ENCODE results near the gene OR8A1. TPM values are rescaled to one million over a fixed set of nuclear protein-coding genes. Genes with fewer than 3 reads are reported as not detected.

Gene OR8A1
- total RNA-seq, 1 experiment from 2014 or later: not detected

GRCh38 chr11:124591430-124591829, 21.6 kb downstream of the OR8A1 start:
- intact Hi-C loops (cut with micrococcal nuclease; ENCODE audit: unreplicated experiment): no loop called here

GRCh38 chr11:124592627-124593026, 22.8 kb downstream of the OR8A1 start:
- no TSS peak for BruUV-seq (replicated peaks)
- H3K4me3 ChIP-seq: no peak overlapping the region
- intact Hi-C loops (cut with micrococcal nuclease; ENCODE audit: unreplicated experiment): no loop called here
- no peaks in the 10 kb centered on the region for H3K79me2 ChIP-seq (ENCODE audit: low read depth)
- H4K20me1 ChIP-seq (ENCODE audit: insufficient read depth): no peaks in the 10 kb centered on the region
- no peak overlapping the region for H3K4me2 ChIP-seq
- H3K4me1 ChIP-seq (replicated peaks; ENCODE audit: insufficient read depth): no peaks in the 10 kb centered on the region
- H3K27me3 ChIP-seq (ENCODE audit: insufficient read depth, low read depth): peaks cover 49% of the 10 kb centered on the region
- POLR2A ChIA-PET (ENCODE audit: unreplicated experiment): no interaction called here
- no peaks in the 10 kb centered on the region for H3K36me3 ChIP-seq (ENCODE audit: low read depth)
- no peaks in the 10 kb centered on the region for H3K9me2 ChIP-seq (ENCODE audit: insufficient read depth)
- H3K27ac ChIP-seq: no peak overlapping the region
- H3K9me3 ChIP-seq (ENCODE audit: insufficient read depth, low read depth): no peaks in the 10 kb centered on the region
- H3F3A ChIP-seq (ENCODE audit: insufficient read depth, low read depth): no peaks in the 10 kb centered on the region
- H2AFZ ChIP-seq: no peak overlapping the region
- CTCF ChIA-PET: interaction anchor here (0.5 to 0.7 kb wide), 2 partner anchors 85 to 111 kb away, joined by 3 to 5 read pairs; no protein-coding TSS in a partner anchor
- TF ChIP-seq CTCF (conservative IDR thresholded peaks at IDR 0.05): no peak
- no peak for TF ChIP-seq EZH2 (IDR thresholded peaks at IDR 0.05; ENCODE audit: low read depth)
- no peak for DNase-seq

More at GRCh38 chr11:124591430-124591829, 21.6 kb downstream of the OR8A1 start:
- no peaks in the 10 kb centered on the region for H3K9me3 ChIP-seq (ENCODE audit: insufficient read depth, low read depth)
- no peak overlapping the region for H3K4me2 ChIP-seq
- ChIA-PET POLR2A (ENCODE audit: unreplicated experiment) (no interaction called here), CTCF (no interaction called here)
- H4K20me1 ChIP-seq (ENCODE audit: insufficient read depth): no peaks in the 10 kb centered on the region
- no peaks in the 10 kb centered on the region for H3F3A ChIP-seq (ENCODE audit: insufficient read depth, low read depth)
- BruUV-seq (replicated peaks): no TSS peak
- H3K9me2 ChIP-seq (ENCODE audit: insufficient read depth): no peaks in the 10 kb centered on the region
- no peak overlapping the region for H3K27ac ChIP-seq
- no peaks in the 10 kb centered on the region for H3K79me2 ChIP-seq (ENCODE audit: low read depth)
- no peaks in the 10 kb centered on the region for H3K4me1 ChIP-seq (replicated peaks; ENCODE audit: insufficient read depth)
- no peak for TF ChIP-seq EZH2 (IDR thresholded peaks at IDR 0.05; ENCODE audit: low read depth)
- no peak for TF ChIP-seq CTCF (conservative IDR thresholded peaks at IDR 0.05)
- H3K36me3 ChIP-seq (ENCODE audit: low read depth): no peaks in the 10 kb centered on the region
- no peak for DNase-seq
- H2AFZ ChIP-seq: no peak overlapping the region
- H3K27me3 ChIP-seq (ENCODE audit: insufficient read depth, low read depth): peaks cover 47% of the 10 kb centered on the region
- no peak overlapping the region for H3K4me3 ChIP-seq

GRCh38 chr11:124595302-124595701, 25.5 kb downstream of the OR8A1 start:
- no peak for DNase-seq
- H3K36me3 ChIP-seq (ENCODE audit: low read depth): no peaks in the 10 kb centered on the region
- ChIA-PET POLR2A (ENCODE audit: unreplicated experiment) (no interaction called here), CTCF (no interaction called here)
- H3K27ac ChIP-seq: no peak overlapping the region
- no peaks in the 10 kb centered on the region for H3K79me2 ChIP-seq (ENCODE audit: low read depth)
- no peaks in the 10 kb centered on the region for H4K20me1 ChIP-seq (ENCODE audit: insufficient read depth)
- no peak overlapping the region for H3K4me3 ChIP-seq
- H3K9me3 ChIP-seq (ENCODE audit: insufficient read depth, low read depth): no peaks in the 10 kb centered on the region
- intact Hi-C loops (cut with micrococcal nuclease; ENCODE audit: unreplicated experiment): no loop called here
- H3K27me3 ChIP-seq (ENCODE audit: insufficient read depth, low read depth): peaks cover 31% of the 10 kb centered on the region
- no peak overlapping the region for H2AFZ ChIP-seq
- H3K4me1 ChIP-seq (replicated peaks; ENCODE audit: insufficient read depth): no peaks in the 10 kb centered on the region
- no TSS peak for BruUV-seq (replicated peaks)
- H3F3A ChIP-seq (ENCODE audit: insufficient read depth, low read depth): no peaks in the 10 kb centered on the region
- no peaks in the 10 kb centered on the region for H3K9me2 ChIP-seq (ENCODE audit: insufficient read depth)
- TF ChIP-seq CTCF (conservative IDR thresholded peaks at IDR 0.05): no peak
- TF ChIP-seq EZH2 (IDR thresholded peaks at IDR 0.05; ENCODE audit: low read depth): no peak
- no peak overlapping the region for H3K4me2 ChIP-seq

Data from PC-9 (cell line).